GM19455 (cell line): ENCODE data around the gene TLCD3A.
"Not testable (repeated sequence)": the region's sequence is repeated elsewhere in the genome, so short reads cannot be mapped to it uniquely, and the experiment has no call there.

Experiments used
- ATAC-seq: cut with Tn5 transposase; IDR thresholded peaks from one replicate; pipeline ENCODE4 v1.9.1; 2021; ENCODE audit not compliant: unreplicated experiment

TLCD3A gene

DNA sequence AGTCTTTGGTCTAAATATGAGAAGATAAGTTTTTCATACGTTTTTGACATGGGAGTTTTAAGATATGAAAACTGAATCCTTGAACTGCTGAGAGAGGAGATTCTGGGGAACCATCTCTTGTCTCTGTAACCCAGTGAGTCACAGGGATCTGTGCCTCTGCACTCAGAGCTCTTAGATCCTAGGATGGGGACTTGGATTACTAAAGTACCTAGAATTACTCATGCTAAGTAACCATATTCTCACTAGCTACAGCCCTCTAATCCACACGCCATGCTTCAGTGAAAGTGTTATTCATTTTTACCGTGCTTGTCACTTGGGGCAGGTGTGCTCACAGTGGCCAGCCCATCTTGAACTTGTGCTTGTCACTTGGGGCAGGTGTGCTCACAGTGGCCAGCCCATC lies 51.7 kb downstream of the TLCD3A start:
- ATAC-seq = no peak

DNA sequence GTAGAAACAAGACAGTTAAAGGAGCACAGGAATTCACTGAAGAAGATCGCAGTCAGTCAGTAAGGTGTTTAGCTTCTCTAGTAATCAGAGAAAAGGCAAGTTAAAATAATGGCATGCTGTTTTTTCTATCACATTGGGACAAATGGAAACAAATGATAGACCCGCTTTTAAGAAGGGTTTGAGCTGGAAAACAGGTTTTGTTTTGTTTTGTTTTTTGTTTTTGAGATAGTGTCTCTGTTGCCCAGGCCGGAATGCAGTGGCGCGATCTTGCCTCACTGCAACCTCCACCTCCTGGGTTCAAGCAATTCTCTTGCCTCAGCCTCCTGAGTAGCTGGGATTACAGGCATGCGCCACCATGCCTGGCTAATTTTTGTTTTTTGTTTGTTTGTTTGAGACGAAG lies 53.5 kb downstream of the TLCD3A start:
- ATAC-seq = not testable (repeated sequence)

- no peak for ATAC-seq
These were observed 55.3 kb downstream of the TLCD3A start for GRCh38 chr17:787641-788221.

- no peak for ATAC-seq
These were observed 56.2 kb downstream of the TLCD3A start for GRCh38 chr17:788551-788950.

DNA sequence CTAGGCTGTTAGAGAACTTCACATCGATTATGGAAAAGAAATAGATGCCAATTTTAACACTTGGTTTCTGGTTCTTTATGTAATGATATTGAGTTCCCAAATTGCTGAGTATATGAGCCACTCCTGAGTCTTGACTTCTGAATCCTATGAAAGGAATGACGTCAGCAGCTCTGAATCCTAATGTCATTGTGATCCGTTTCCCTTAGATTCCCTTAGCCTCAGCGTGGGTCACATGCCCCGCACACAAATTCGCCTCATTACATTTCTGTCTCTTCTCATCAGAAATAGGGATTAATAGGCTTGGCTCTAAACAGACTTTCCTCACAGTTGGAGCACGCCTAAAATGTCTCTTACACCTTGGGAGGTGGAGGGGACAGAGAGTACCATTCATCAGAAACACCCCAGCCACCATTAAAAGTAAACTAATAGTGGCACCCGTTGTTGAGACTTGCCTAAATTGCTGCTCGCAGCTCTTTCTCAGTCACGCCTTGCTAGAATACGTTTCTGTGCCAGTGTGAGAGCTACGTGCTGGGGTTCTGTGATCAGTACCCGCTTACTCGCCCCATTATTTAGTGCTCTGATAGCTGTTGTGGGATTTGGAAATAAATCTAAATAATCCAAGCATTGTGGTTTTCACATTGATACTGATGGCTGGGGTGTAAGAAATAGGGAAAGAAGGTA lies 56.9 kb downstream of the TLCD3A start:
- ATAC-seq = no peak

DNA sequence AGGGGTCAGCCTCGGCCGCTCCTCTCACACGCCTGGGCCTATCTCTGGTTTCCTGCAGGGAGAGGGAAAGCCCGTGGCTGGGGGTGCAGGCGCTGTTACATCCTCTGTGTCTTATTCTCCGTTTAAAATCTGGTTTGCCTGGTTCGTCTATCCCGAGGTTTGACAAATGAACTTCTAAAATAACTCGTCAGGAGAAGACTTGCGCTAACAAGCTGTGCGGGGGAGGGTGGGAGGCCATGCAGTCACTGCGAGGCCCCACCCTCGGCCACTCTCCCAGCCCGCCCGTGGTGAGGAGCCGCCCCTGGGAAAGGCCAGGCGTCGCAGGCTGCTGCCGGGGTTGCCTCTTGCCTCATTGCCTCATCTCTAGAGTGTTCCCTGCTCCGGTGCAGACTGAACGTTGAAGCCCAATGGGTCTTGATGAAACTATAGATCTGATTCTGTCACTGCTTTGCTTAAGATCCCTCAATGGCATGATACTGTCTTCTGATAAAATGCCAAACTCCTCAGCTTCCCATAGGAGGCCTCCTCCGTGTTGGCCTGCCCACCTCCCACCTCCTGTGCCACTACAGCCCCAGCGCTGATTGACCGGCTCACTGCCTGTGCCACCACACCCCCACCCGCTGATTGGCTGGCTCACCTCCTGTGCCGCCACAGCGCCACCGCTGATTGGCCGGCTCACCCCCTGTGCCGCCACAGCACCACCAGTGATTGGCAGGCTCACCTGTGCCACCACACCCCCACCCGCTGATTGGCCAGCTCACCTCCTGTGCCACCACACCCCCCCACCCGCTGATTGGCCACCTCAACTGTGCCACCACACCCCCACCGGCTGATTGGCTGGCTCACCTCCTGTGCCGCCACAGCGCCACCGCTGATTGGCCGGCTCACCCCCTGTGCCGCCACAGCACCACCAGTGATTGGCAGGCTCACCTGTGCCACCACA lies 57.8 kb downstream of the TLCD3A start:
- ATAC-seq = not testable (repeated sequence)

DNA sequence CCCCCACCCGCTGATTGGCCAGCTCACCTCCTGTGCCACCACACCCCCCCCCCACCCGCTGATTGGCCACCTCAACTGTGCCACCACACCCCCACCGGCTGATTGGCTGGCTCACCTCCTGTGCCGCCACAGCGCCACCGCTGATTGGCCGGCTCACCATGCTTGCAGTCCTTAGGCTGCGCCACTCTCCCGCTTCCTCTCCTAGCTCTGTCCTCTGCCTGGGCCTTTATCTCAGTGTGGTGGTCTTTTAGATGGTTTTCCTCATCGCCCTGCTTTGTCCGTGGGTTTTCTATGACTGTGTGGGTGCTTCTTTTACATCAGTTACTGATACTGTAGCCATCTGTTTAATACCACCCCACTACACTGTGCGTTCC lies 58.5 kb downstream of the TLCD3A start:
- not testable (repeated sequence) for ATAC-seq

DNA sequence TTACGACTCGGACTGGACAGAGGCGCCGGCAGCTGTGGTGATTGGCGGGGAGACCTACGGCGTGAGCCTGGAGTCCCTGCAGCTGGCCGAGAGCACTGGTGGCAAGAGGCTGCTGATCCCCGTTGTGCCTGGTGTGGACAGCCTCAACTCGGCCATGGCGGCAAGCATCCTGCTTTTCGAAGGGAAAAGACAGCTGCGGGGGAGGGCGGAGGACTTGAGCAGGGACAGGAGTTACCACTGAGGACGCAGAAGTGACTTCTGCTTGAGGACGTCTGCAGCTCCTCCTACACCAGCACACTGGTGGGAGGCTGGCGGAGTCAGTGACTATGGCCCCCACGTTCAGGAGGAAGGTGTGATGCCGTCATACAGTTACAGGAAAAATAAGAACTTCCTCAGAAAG lies 59.4 kb downstream of the TLCD3A start:
- ATAC-seq = no peak

DNA sequence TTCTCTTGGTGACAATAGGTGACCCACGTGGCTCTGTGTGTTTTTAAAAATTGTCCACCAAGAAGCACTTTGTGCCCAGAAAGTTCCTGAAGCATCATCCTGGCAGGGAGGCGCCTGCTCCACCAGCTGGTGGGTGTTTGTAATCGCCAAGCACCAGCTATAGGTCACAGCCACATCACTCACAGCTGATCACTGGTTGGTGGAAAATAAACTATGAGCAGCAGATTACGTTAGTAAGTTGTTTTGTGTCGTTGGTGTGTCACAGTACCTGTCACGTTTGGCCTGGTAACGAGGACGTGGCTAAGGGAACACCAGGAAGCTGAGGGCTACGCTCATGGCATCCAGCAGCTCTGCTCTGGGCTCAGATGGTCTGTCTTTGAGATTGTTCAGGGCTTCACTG lies 59.9 kb downstream of the TLCD3A start:
- no peak for ATAC-seq
